Lower leg skin (tissue), 4 donors: Measurements from ENCODE around the gene ZNF586. TPM values are rescaled to one million over a fixed set of nuclear protein-coding genes. Genes with fewer than 3 reads are reported as not detected.

Source experiments
- DNase-seq, 2 donors: peaks; one replicate each; pipeline ENCODE4 v3.0.0-alpha.2; 2019; ENCODE audit warnings: low spot score in 2 of 2
- H3K4me3 ChIP-seq: fragments of 200-600 bp; sonication (generic); 2 replicates; pipeline ENCODE4 v1.5.1; 2017; ENCODE audit warnings: mild to moderate bottlenecking, low read depth; ENCODE audit not compliant: poor library complexity, severe bottlenecking
- POLR2A ChIP-seq, 2 donors: fragments of 450-650 bp; IDR thresholded peaks; one replicate each; pipeline ENCODE4 v1.6.1; 2016 to 2017; ENCODE audit warnings: antibody characterized with exemption in 2 of 2, mild to moderate bottlenecking in 1 of 2, moderate library complexity in 1 of 2
- WGBS, 2 donors: methylation state at CpG; one replicate each; pipeline ENCODE4 v1.1.5; 2018; 5-methylcytosine and 5-hydroxymethylcytosine counted together
- intact Hi-C: fragments of 100-400 bp; cut with DNase I; formaldehyde crosslinking; loops from one replicate; pipeline ENCODE4 v1.15.0; 2023; ENCODE audit warnings: low total_unique reads
- total RNA-seq, 4 donors: library from RNA; depleted of rRNA; stranded (reverse); fragments of >200 nt; gene quantifications; one replicate each; pipeline ENCODE4 v1.1.0, GENCODE V29; 2016
- TF ChIP-seq, protein P1 (sequence below), 3 donors: fragments of 450-650 bp; IDR thresholded peaks; one replicate each; pipeline ENCODE4 v1.5.1; 2016; ENCODE audit warnings: antibody characterized with exemption in 3 of 3, mild to moderate bottlenecking in 3 of 3, moderate library complexity in 2 of 3

Gene ZNF586
- total RNA-seq, 4 donors from 2014 or later, result 9.1 to 21.4 (median 17.5) TPM

DNA sequence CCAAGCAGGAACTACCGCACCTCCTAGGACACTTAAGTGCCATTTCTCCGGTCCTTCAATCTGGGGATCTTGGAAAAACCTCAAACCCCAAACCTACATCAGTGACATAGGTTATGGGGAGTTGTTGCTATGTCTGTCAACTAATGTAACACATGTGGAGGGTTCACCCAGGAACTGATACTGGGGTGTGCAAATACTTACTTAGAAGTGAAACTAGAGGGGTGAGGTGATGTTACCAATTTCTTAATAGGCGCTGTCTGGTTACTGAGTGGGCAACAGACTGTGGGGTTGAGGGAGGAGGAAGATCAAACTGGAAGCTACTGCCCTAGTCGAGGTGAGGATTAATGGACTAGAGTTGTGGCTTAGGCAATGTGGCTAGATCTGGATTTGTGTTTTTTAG lies 1.9 kb downstream of the ZNF586 start:
- WGBS, 2 donors, result 88 to 94% methylated on average over 4 of the region's 4 CpGs
- intact Hi-C loops, result no loop called here
- no peak for TF ChIP-seq POLR2A (IDR thresholded peaks at IDR 0.05)
- TF ChIP-seq, protein P1, sequence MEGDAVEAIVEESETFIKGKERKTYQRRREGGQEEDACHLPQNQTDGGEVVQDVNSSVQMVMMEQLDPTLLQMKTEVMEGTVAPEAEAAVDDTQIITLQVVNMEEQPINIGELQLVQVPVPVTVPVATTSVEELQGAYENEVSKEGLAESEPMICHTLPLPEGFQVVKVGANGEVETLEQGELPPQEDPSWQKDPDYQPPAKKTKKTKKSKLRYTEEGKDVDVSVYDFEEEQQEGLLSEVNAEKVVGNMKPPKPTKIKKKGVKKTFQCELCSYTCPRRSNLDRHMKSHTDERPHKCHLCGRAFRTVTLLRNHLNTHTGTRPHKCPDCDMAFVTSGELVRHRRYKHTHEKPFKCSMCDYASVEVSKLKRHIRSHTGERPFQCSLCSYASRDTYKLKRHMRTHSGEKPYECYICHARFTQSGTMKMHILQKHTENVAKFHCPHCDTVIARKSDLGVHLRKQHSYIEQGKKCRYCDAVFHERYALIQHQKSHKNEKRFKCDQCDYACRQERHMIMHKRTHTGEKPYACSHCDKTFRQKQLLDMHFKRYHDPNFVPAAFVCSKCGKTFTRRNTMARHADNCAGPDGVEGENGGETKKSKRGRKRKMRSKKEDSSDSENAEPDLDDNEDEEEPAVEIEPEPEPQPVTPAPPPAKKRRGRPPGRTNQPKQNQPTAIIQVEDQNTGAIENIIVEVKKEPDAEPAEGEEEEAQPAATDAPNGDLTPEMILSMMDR (IDR thresholded peaks at IDR 0.05), result no peak
- no peak for DNase-seq
- no peak overlapping the region for H3K4me3 ChIP-seq

GRCh38 chr19:57773488-57773887 lies 4.0 kb downstream of the ZNF586 start:
- TF ChIP-seq, protein P1 (IDR thresholded peaks at IDR 0.05), result no peak
- TF ChIP-seq POLR2A (IDR thresholded peaks at IDR 0.05), result no peak
- DNase-seq, result no peak
- intact Hi-C loops, result no loop called here
- no peak overlapping the region for H3K4me3 ChIP-seq
- WGBS, 2 donors, result 87 to 96% methylated on average over 3 of the region's 3 CpGs

- no peak for DNase-seq
- H3K4me3 ChIP-seq, result no peak overlapping the region
- TF ChIP-seq, protein P1 (IDR thresholded peaks at IDR 0.05), result no peak
- no peak for TF ChIP-seq POLR2A (IDR thresholded peaks at IDR 0.05)
- intact Hi-C loops, result no loop called here
- WGBS, 2 donors, result 87 to 91% methylated on average over 6 of the region's 6 CpGs
Observed at GRCh38 chr19:57776764-57777296, 7.4 kb downstream of the ZNF586 start.

- 98 to 99% methylated on average over 4 of the region's 4 CpGs for WGBS, 2 donors
- intact Hi-C loops, result no loop called here
- no peak for DNase-seq
- no peak for TF ChIP-seq POLR2A (IDR thresholded peaks at IDR 0.05)
- TF ChIP-seq, protein P1 (IDR thresholded peaks at IDR 0.05), result no peak
- H3K4me3 ChIP-seq, result no peak overlapping the region
Observed at GRCh38 chr19:57778336-57778735, 8.9 kb downstream of the ZNF586 start.

DNA sequence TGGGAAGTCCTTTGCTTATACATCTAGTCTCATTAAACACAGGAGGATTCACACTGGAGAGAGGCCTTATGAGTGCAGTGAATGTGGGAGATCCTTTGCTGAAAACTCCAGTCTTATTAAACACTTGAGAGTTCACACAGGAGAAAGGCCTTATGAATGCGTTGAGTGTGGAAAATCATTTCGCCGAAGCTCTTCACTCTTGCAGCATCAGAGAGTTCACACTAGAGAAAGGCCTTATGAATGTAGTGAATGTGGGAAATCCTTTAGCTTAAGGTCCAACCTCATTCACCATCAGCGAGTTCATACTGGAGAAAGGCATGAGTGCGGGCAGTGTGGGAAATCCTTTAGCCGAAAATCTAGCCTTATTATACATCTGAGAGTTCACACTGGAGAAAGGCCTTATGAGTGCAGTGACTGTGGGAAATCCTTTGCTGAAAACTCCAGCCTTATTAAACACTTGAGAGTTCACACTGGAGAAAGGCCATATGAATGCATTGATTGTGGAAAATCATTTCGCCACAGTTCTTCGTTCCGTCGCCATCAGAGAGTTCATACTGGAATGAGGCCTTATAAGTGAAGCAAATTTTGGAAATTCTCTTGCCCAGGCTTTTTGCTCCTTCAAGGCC lies 9.9 kb downstream of the ZNF586 start:
- no peak overlapping the region for H3K4me3 ChIP-seq
- DNase-seq, result no peak
- intact Hi-C loops, result no loop called here
- no peak for TF ChIP-seq POLR2A (IDR thresholded peaks at IDR 0.05)
- TF ChIP-seq, protein P1 (IDR thresholded peaks at IDR 0.05), result no peak
- 97% methylated on average over 10 of the region's 10 CpGs for WGBS, 2 donors

GRCh38 chr19:57786286-57786685 lies 16.8 kb downstream of the ZNF586 start:
- no peak for TF ChIP-seq POLR2A (IDR thresholded peaks at IDR 0.05)
- TF ChIP-seq, protein P1 (IDR thresholded peaks at IDR 0.05), result no peak
- WGBS, 2 donors, result 89 to 95% methylated on average over 32 to 38 of the region's 38 CpGs
- intact Hi-C loops, result no loop called here
- no peak for DNase-seq
- H3K4me3 ChIP-seq, result no peak overlapping the region
